ENCODE data around the gene QPCT.

DNA sequence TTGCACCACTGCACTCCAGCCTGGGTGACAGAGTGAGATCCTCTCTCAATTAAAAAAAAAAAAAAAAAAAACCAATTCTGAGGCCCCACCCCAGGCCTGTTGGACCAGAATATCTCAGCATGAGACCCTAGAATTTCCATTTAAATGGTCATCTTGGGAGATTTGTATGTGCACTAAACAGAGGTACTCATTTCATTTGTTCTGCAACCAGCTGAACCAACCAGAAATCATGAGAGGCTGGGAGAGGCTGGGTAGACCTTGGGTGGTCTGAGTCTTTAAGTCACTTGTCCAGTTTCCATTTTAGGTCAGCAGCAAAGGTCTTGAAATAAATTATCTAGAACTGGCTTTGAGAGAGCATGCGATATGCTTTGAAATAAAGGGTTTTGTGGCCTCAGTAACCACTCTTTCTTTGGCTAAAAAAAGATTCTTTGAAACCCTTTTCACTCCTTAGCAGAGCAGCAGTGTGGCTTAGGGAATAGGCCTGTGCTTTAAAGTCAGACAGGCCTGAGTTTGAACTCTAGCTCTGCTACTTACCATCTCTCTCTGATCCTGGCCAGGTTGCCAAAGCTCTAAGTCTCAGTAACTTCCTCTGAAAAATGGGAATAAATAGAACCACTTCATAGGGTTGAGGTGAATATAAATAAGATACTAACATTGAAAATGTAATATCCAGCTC is 52.6 kb downstream of the QPCT start:
- TF ChIP-seq, protein P1, sequence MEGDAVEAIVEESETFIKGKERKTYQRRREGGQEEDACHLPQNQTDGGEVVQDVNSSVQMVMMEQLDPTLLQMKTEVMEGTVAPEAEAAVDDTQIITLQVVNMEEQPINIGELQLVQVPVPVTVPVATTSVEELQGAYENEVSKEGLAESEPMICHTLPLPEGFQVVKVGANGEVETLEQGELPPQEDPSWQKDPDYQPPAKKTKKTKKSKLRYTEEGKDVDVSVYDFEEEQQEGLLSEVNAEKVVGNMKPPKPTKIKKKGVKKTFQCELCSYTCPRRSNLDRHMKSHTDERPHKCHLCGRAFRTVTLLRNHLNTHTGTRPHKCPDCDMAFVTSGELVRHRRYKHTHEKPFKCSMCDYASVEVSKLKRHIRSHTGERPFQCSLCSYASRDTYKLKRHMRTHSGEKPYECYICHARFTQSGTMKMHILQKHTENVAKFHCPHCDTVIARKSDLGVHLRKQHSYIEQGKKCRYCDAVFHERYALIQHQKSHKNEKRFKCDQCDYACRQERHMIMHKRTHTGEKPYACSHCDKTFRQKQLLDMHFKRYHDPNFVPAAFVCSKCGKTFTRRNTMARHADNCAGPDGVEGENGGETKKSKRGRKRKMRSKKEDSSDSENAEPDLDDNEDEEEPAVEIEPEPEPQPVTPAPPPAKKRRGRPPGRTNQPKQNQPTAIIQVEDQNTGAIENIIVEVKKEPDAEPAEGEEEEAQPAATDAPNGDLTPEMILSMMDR (conservative IDR thresholded peaks at IDR 0.05; ENCODE audit: low read length), result no peak
- TF ChIP-seq EZH2phosphoT487 (IDR thresholded peaks at IDR 0.05; ENCODE audit: borderline replicate concordance, low read depth, low read length), result no peak
